NCI-H748 (cell line): ENCODE data around the gene ETNPPL.

Experiments used
- DNase-seq: peaks from one replicate; lab custom pipeline; 2025; ENCODE audit not compliant: unreplicated experiment; lab: John Stamatoyannopoulos, UW

ETNPPL gene

DNA sequence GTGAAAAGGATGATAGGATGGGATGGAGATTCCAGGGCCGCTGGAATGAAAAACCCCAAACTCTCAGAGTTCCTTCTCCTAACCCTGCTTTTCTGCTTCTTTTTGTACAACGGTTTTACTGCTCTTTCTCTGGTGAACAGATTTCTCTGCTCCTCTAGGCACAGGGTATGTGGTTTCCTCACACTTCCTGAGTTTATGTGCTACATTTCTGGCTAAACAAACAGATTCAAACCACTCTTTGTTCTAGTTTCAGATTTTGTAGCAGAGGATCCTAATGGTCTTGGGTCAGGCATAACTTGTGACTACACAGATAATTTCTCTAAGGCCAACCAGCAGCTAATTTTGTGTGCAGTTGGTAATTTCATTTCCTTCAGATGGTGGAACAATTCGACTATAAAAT, 59.9 kb downstream of the ETNPPL start:
- no peak for DNase-seq

DNA sequence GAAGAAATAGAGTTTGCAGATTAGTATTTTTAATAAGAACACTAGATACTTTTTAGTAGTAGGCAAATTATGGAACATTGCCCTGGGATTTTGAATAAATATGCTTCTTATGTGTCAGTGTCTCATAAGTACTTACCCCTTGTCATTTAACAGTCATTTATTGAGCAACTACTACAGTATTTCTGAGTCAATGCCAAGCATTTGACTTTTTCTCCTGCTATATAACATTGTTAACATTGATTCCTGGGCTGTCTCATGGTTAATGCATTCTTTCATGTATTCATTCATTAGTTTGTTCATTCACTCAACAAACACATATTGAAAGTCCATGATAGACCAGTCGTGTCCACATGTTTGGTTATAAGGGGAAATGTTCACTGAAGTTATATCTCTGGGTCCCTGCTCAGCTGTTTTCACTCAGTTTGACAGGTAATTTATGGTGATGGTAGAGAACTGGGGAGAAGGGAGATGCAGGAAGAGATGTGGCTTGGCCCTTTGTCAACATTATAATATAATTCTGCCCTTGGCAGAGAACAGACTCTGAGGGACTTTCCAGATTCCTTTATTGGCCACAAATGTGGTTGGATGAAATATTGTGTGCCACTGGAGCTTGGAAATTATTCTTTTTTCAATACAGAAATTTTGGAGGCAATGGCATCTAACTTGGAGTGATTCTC, 62.6 kb downstream of the ETNPPL start:
- no peak for DNase-seq

- DNase-seq, result no peak
Measured at GRCh38 chr4:108696160-108696559, 66.7 kb downstream of the ETNPPL start.

GRCh38 chr4:108695062-108695461, 67.8 kb downstream of the ETNPPL start:
- no peak for DNase-seq

GRCh38 chr4:108694423-108694822, 68.4 kb downstream of the ETNPPL start:
- no peak for DNase-seq

DNA sequence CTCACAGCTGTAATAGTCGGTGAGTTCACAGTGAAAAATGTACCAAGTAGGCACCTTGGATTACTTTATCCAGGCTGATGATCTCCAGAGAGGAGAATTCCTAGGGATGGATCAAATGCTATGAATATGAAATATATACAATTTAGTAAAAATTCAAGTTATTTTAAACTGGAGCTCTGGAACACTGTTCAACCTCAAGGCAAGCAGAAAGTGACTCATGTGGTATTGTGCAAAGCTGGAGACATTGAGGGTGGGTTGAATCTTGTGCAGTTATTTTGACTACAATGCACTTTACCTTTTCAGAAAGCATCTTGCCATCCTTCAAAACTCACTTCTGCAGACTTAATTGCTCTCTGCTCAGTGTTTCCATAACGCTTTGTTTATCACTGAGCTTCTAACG, 69.0 kb downstream of the ETNPPL start:
- no peak for DNase-seq

GRCh38 chr4:108693211-108693610, 69.6 kb downstream of the ETNPPL start:
- no peak for DNase-seq
